ENCODE measurements around the gene CERS3. TPM values are rescaled to one million over a fixed set of nuclear protein-coding genes. Genes with fewer than 3 reads are reported as not detected.
"Not testable (repeated sequence)": the region's sequence is repeated elsewhere in the genome, so short reads cannot be mapped to it uniquely, and the experiment has no call there.

CERS3 gene
- total RNA-seq, 1 donor: 0.73 TPM

DNA sequence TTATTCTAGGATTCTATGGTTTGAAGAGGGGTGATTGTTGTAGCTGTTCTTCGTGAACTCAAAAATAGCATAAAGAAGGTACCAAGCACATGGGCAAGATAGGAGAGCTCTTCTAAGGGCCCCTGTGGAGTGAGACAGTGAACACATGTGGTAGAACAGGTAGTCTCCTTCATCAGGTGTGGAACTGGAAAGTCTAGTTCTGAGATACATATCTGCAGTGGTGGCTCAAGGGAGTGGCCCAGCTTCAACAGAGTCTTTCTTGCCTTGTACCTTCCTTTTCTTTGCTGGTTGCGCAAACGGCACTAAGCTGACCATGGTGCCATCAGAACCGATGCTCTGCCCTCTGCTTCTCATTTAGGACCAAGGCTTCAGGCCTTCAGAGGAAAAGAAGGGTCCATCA is 65.2 kb downstream of the CERS3 start:
- H3K4me1 ChIP-seq (ENCODE audit: insufficient read depth, low read length): no peaks in the 10 kb centered on the region
- no peaks in the 10 kb centered on the region for H3K27me3 ChIP-seq (ENCODE audit: insufficient read depth, low read length)
- H3K9me3 ChIP-seq (ENCODE audit: low read depth, low read length): peaks cover 3% of the 10 kb centered on the region
- no peak overlapping the region for H3K4me3 ChIP-seq (ENCODE audit: low read length)

DNA sequence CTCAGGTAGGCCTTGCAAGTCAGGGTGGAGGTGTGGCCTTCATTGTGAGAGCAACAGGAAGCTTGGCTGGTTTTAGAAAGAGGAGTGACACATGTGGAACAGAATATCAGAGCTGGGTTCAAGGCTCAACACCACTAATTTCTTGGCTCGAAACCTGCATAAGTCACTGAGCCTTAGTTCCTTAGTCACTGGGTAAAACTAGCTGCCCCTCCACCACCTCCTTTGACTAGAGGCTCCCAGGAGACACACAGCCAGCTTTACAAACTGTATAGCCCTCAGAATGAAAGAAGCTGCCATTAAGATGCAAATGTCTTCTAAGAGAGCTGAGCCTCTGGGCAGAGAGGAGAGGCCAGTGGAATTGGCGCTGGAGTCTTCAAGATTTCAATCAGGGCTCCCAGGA is 67.7 kb downstream of the CERS3 start:
- no peaks in the 10 kb centered on the region for H3K4me1 ChIP-seq (ENCODE audit: insufficient read depth, low read length)
- no peaks in the 10 kb centered on the region for H3K27me3 ChIP-seq (ENCODE audit: insufficient read depth, low read length)
- H3K4me3 ChIP-seq (ENCODE audit: low read length): no peak overlapping the region
- peaks cover 16% of the 10 kb centered on the region for H3K9me3 ChIP-seq (ENCODE audit: low read depth, low read length)

DNA sequence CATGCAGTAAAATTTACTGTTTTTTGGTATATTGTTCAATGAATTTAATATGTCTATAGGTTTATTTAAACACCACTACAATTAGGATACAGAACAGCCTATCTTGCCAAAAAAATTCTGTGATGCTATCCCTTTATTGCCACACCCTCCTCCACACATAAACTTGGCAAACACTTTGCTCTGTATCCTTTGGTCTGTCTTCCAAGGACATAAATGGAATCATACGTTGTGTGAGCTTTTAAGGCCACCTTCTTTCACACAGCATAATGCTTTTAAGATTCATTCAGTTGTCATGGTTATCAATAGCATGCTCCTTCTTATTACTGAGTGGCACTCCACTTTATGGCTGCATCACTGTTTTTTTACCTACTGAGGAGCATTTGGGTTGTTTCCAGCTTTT is 71.5 kb downstream of the CERS3 start:
- Histone ChIP-seq H3K27me3 (ENCODE audit: insufficient read depth, low read length) (no peaks in the 10 kb centered on the region), H3K4me1 (ENCODE audit: insufficient read depth, low read length) (no peaks in the 10 kb centered on the region), H3K9me3 (ENCODE audit: low read depth, low read length) (peaks cover 18% of the 10 kb centered on the region), H3K4me3 (ENCODE audit: low read length) (no peak overlapping the region)

- Histone ChIP-seq H3K9me3 (ENCODE audit: low read depth, low read length) (peaks cover 15% of the 10 kb centered on the region), H3K27me3 (ENCODE audit: insufficient read depth, low read length) (no peaks in the 10 kb centered on the region), H3K4me3 (ENCODE audit: low read length) (no peak overlapping the region), H3K4me1 (ENCODE audit: insufficient read depth, low read length) (no peaks in the 10 kb centered on the region)
These were observed 74.6 kb downstream of the CERS3 start for GRCh38 chr15:100454148-100454547.

GRCh38 chr15:100448481-100448880 is 80.3 kb downstream of the CERS3 start:
- no peaks in the 10 kb centered on the region for H3K4me1 ChIP-seq (ENCODE audit: insufficient read depth, low read length)
- no peaks in the 10 kb centered on the region for H3K9me3 ChIP-seq (ENCODE audit: low read depth, low read length)
- H3K4me3 ChIP-seq (ENCODE audit: low read length): no peak overlapping the region
- H3K27me3 ChIP-seq (ENCODE audit: insufficient read depth, low read length): no peaks in the 10 kb centered on the region

DNA sequence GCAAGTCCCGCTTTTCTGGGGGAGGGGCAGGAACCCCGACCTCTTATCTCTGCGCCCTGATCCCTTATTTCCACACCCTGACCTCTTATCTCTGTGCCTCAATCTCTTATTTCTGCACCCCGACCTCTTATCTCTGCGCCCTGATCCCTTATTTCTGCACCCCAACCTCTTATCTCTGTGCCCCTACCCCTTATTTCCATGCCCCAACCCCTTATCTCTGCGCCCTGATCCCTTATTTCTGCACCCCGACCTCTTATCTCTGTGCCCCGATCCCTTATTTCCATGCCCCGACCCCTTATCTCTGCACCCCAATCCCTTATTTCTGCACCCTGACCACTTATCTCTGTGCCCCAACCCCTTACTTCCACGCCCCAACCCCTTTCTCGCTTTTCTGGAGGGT is 87.7 kb downstream of the CERS3 start:
- H3K4me1 ChIP-seq (ENCODE audit: insufficient read depth, low read length); H3K27me3 ChIP-seq (ENCODE audit: insufficient read depth, low read length); H3K4me3 ChIP-seq (ENCODE audit: low read length); H3K9me3 ChIP-seq (ENCODE audit: low read depth, low read length): not testable (repeated sequence)

GRCh38 chr15:100439514-100439913 is 89.2 kb downstream of the CERS3 start:
- no peaks in the 10 kb centered on the region for H3K27me3 ChIP-seq (ENCODE audit: insufficient read depth, low read length)
- H3K4me3 ChIP-seq (ENCODE audit: low read length): no peak overlapping the region
- H3K9me3 ChIP-seq (ENCODE audit: low read depth, low read length): no peaks in the 10 kb centered on the region
- H3K4me1 ChIP-seq (ENCODE audit: insufficient read depth, low read length): no peaks in the 10 kb centered on the region

DNA sequence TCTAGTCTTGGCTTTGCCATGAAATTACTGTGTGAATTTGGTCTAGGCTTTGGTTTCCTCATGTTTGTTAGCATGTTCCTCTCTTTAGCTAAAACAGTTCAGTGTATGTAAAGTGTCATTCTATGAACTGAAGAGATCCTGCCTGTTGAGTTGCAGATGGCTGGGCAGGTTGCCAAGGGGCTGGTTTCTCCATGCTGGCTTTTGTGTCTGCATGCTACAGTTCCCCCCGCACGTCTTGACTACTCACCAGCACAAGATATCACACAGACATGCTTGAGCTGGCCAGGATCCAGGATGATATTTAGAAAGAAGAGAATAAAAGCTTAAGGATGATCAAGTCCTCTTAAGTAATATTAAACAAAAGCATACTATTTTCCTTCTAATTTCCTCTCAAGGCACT is 90.2 kb downstream of the CERS3 start:
- Histone ChIP-seq H3K27me3 (ENCODE audit: insufficient read depth, low read length) (no peaks in the 10 kb centered on the region), H3K9me3 (ENCODE audit: low read depth, low read length) (no peaks in the 10 kb centered on the region), H3K4me1 (ENCODE audit: insufficient read depth, low read length) (no peaks in the 10 kb centered on the region), H3K4me3 (ENCODE audit: low read length) (no peak overlapping the region)

GRCh38 chr15:100437261-100437660 is 91.5 kb downstream of the CERS3 start:
- H3K27me3 ChIP-seq (ENCODE audit: insufficient read depth, low read length): no peaks in the 10 kb centered on the region
- H3K9me3 ChIP-seq (ENCODE audit: low read depth, low read length): no peaks in the 10 kb centered on the region
- H3K4me1 ChIP-seq (ENCODE audit: insufficient read depth, low read length): no peaks in the 10 kb centered on the region
- H3K4me3 ChIP-seq (ENCODE audit: low read length): no peak overlapping the region

DNA sequence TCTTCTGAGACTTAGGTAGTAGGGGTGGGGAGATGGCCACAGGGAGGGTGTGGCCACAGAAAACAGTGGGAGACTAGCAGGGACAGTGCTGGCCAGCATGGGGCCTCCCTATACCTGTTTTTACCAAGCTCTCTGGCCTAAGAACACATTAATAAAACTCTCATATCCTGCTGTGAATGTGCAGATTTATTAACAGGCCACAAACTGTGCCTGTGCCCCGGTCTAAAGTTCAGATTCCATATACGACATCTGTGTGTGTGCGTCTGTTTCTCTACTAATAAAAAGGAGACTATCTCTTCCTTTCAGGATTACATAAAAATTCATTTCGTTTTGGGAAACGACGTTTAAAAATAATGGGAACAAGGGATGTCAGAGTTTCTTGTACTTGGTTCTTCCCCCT is 94.2 kb downstream of the CERS3 start:
- Histone ChIP-seq H3K4me1 (ENCODE audit: insufficient read depth, low read length) (no peaks in the 10 kb centered on the region), H3K9me3 (ENCODE audit: low read depth, low read length) (no peaks in the 10 kb centered on the region)

GRCh38 chr15:100434038-100434437 is 94.7 kb downstream of the CERS3 start:
- Histone ChIP-seq H3K9me3 (ENCODE audit: low read depth, low read length) (no peaks in the 10 kb centered on the region), H3K4me3 (ENCODE audit: low read length) (no peak overlapping the region)

More for the DNA sequence above, 94.2 kb downstream of the CERS3 start:
- no peak overlapping the region for H3K4me3 ChIP-seq (ENCODE audit: low read length)
- H3K27me3 ChIP-seq (ENCODE audit: insufficient read depth, low read length): no peaks in the 10 kb centered on the region

DNA sequence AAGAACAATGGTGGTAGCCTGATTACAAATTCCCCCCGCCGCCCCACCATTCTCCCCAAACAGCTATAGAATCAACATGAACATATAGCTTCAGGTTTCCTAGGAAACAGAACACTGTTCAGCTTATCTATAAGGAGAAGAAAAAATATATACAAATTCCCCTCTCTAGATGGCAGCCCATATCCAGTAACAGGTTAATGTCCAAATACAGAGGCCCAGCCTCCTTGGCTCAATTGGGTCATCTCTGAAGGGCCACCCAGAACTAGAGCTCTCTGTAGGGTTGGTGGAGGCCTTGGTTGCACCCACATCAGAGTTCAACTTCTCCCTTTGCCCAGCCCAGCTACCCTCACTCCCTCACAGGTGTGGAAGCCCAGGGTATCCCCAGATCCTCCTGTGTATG is 95.4 kb downstream of the CERS3 start:
- no peaks in the 10 kb centered on the region for H3K9me3 ChIP-seq (ENCODE audit: low read depth, low read length)
- H3K4me3 ChIP-seq (ENCODE audit: low read length): no peak overlapping the region
- H3K4me1 ChIP-seq (ENCODE audit: insufficient read depth, low read length): no peaks in the 10 kb centered on the region
- no peaks in the 10 kb centered on the region for H3K27me3 ChIP-seq (ENCODE audit: insufficient read depth, low read length)

More at GRCh38 chr15:100434038-100434437, 94.7 kb downstream of the CERS3 start:
- H3K27me3 ChIP-seq (ENCODE audit: insufficient read depth, low read length): no peaks in the 10 kb centered on the region
- H3K4me1 ChIP-seq (ENCODE audit: insufficient read depth, low read length): no peaks in the 10 kb centered on the region

GRCh38 chr15:100430411-100430810 is 98.3 kb downstream of the CERS3 start:
- Histone ChIP-seq H3K4me1 (ENCODE audit: insufficient read depth, low read length) (no peaks in the 10 kb centered on the region), H3K4me3 (ENCODE audit: low read length) (no peak overlapping the region), H3K9me3 (ENCODE audit: low read depth, low read length) (no peaks in the 10 kb centered on the region), H3K27me3 (ENCODE audit: insufficient read depth, low read length) (no peaks in the 10 kb centered on the region)

DNA sequence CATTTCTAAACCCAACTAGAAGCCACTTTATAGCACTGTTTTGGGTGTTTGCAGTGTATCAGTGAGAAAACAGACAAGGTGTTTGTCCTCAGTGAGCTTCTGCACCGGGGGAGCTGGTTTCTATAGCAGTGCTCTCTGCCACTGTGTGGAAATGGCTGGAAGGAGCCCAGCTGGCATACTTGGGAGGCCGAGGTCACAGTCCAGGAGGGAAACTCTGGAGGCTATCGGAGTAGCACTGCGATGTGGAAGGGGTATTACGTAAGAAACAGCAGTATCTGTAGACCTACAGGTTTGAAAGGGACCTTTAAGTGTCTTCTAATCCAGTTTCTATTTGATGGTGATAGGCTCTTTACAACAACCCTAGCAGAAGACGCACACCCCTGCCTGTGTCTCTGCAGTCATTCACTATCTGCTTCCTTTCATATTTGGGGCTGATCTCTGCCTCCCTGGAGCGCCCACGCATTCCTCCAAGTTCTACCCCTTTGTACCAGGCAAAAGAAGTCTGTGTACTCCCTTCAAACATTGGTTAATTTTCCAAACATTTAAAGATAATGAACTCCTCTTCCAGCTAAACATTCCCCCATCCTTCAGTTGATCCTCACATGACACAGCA is 99.5 kb downstream of the CERS3 start:
- no peaks in the 10 kb centered on the region for H3K27me3 ChIP-seq (ENCODE audit: insufficient read depth, low read length)

GRCh38 chr15:100426937-100427336 is 101.8 kb downstream of the CERS3 start:
- H3K9me3 ChIP-seq (ENCODE audit: low read depth, low read length): peaks cover 6% of the 10 kb centered on the region
- no peak overlapping the region for H3K4me3 ChIP-seq (ENCODE audit: low read length)
- H3K4me1 ChIP-seq (ENCODE audit: insufficient read depth, low read length): no peaks in the 10 kb centered on the region
- no peaks in the 10 kb centered on the region for H3K27me3 ChIP-seq (ENCODE audit: insufficient read depth, low read length)

More for the DNA sequence above, 99.5 kb downstream of the CERS3 start:
- Histone ChIP-seq H3K4me3 (ENCODE audit: low read length) (no peak overlapping the region), H3K9me3 (ENCODE audit: low read depth, low read length) (peaks cover 6% of the 10 kb centered on the region), H3K4me1 (ENCODE audit: insufficient read depth, low read length) (no peaks in the 10 kb centered on the region)

DNA sequence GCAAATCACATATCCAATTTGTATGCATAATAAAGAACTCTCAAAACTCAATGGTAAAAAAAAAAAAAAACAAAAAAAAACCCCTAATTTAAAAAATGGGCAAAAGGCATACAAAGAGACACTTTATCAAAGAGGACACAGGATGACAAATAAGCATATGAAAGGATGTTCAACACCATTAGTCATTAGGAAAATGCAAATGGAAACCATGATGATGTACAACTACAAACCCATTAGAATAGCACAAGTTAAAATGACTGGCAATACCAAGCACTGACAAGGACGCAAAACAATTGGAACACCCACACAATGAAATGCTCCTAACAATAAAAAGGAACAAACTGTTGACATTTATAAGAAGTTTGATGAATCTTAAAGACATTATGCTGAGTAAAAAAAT is 123.6 kb downstream of the CERS3 start:
- Histone ChIP-seq H3K27me3 (ENCODE audit: insufficient read depth, low read length) (no peaks in the 10 kb centered on the region), H3K4me1 (ENCODE audit: insufficient read depth, low read length) (no peaks in the 10 kb centered on the region), H3K4me3 (ENCODE audit: low read length) (no peak overlapping the region), H3K9me3 (ENCODE audit: low read depth, low read length) (no peaks in the 10 kb centered on the region)
